ENCODE data around the gene RNF39.
"Not testable (repeated sequence)": the region's sequence is repeated elsewhere in the genome, so short reads cannot be mapped to it uniquely, and the experiment has no call there.

RNF39 gene

DNA sequence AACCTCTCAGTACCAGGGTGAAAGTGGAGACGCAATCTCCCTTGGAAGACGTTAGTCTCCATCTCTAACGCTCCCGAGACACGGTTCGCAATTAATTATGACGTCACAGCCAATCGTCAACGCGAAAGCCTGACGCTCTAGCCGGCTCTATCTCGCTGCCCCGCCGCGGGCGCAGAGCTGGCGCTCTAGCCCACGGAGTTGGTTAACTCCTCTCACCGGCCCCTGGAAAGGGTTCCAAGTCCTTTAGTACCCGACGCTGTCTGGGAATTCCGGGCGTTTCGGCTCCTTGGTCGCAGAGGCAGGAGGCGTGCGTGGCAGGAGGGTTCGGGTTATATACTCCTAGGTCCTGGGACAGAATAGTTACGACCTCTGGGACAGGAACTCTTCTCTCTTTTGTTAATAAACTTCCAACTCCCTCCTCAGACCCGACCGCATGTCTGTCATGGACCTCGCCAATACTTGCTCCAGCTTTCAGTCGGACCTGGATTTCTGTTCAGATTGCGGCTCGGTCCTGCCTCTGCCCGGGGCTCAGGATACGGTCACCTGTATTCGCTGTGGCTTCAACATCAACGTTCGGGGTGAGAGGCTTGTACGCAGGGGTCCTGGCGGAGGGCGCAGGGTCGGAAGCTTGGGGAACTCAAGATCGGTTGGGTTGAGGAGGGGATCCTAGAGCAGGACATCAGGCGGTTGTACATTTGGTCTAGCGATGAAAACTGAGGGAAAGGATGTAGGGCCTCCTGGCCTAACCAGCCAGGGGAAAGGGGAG, 14.3 kb downstream of the RNF39 start, which contains the start of gene POLR1H:
Gene POLR1H (plus strand): TSS at position 174 of the 766 bp plus-strand sequence. CDS start 260 bp downstream, at position 434.
- DNase-seq (ENCODE audit: low read depth) = peak; percentile 83

DNA sequence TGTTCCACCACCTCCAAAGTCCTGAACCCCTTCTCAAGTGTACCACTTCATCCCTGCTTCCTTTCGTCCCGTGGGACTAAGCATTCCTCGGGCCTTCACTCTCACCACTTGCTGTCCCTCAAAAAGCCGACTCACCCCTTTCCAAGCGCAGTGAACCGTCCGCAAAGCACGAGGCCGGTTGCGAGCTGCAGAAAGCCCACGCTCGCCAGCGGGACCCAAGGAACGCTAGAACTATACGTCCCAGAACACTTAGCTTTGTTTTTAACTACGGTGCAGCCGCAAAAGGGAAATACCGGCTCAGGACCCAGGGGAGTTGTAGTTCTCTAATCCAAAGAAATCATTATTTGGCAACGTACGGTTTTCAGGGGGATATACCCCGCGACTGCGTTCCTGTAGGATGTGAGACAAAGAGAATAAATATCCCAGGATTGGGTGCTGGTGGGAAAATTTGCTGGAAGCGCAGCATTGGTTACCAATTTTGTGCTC, 14.9 kb downstream of the RNF39 start:
- DNase-seq (ENCODE audit: low read depth) = no peak

GRCh38 chr6:30055513-30055912, 20.1 kb downstream of the RNF39 start:
- DNase-seq (ENCODE audit: low read depth) = no peak

GRCh38 chr6:30053682-30054081, 21.9 kb downstream of the RNF39 start:
- DNase-seq (ENCODE audit: low read depth) = no peak

- peak; percentile 87 for DNase-seq (ENCODE audit: low read depth)
These were observed 28.3 kb downstream of the RNF39 start for GRCh38 chr6:30047220-30047619.

DNA sequence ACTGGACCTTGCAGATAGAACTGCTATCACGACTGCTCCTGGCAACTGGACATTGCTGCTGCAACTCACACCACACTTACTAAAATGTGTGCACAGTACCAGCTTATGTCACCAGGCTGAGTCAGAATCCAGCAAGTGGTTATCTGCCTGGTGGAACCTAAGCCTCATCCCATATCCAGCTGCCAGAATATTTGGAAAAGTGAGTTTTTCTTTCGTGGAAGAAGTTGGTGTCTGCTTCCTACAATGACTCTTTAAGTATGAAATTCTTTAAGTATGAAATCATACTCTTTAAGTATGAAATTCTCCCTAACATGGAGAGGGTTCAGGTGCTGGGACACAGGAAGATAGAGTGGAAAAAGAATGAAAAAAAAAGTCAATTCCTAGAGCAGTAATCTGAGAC, 30.9 kb downstream of the RNF39 start:
- no peak for DNase-seq (ENCODE audit: low read depth)

- no peak for DNase-seq (ENCODE audit: low read depth)
These were observed 31.8 kb downstream of the RNF39 start for GRCh38 chr6:30043744-30044143.

DNA sequence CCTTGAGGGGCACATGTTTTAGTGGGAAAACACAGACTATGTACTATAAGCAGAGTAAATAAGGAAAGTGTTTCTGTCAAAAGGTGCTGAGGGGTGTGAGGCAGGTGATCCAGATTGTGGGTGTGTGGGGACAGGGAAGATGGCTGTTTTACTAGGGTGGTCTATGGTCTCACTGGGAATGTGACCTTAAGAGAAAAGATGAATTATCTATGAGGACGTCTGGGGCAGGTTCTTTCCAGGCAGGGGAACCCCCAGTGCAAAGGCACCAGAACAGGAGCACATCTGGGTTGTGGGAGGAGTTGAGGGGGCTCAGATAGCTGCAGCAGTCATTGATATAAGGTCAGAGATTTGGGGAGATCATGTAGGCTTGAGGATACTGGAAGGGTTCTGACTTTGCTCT, 32.7 kb downstream of the RNF39 start:
- DNase-seq (ENCODE audit: low read depth) = no peak

DNA sequence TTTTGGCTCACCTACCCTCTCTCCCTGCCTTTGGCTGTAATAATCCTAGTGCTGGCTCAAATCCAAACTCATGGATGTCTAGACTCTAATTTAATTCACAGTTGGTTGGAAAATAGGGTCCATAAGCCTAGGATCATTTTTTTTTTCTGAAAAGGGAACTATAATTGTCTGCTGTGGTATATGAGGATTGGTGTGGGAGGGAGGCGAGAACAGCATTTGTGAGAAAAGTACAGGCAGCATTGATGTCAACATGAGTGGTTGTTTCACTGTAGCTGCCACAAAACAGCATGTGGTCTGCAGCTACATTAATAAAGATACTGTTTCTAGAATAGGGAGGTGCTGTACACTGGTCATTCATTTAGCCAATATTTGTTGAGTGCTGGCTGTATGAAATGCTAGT, 33.1 kb downstream of the RNF39 start:
- no peak for DNase-seq (ENCODE audit: low read depth)

GRCh38 chr6:30041821-30042220, 33.7 kb downstream of the RNF39 start:
- DNase-seq (ENCODE audit: low read depth) = no peak

DNA sequence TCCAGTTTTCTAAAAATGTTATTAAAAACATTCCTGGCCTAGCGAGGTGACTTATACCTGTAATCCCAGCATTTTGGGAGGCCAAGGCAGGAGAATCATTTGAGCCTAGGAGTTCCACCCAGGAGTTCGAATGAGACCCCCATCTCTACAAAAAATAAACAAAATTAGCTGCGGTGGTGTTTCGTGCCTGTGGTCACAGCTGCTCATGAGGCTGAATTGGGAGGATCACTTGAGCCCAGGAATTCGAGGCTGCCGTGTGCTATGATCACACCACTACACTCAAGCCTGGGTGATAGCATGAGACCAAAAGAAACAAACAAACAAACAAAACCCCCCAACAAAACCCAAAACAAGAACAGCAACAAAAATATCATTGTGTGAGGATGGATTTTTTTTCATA, 34.3 kb downstream of the RNF39 start:
- DNase-seq (ENCODE audit: low read depth) = no peak

- no peak for DNase-seq (ENCODE audit: low read depth)
These were observed 38.3 kb downstream of the RNF39 start for GRCh38 chr6:30037182-30037788.

DNA sequence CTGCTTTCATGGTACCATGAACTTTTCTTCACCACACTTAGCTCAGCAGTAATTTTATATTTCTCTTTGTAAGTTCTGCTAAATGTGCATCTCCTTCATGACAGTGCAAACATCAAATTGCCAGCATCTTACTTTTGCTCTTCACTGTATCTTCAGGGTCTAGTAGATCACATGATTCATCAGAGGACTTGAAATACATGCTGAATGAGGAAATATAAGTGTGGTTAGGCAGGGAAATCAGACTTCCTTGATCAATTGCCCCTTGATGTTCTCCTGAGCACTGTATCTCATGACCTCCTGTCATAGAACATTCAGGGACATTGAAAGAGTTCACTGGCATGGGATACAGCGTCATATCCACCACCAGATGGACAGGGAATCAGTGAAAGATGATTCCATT, 39.8 kb downstream of the RNF39 start:
- no peak for DNase-seq (ENCODE audit: low read depth)

DNA sequence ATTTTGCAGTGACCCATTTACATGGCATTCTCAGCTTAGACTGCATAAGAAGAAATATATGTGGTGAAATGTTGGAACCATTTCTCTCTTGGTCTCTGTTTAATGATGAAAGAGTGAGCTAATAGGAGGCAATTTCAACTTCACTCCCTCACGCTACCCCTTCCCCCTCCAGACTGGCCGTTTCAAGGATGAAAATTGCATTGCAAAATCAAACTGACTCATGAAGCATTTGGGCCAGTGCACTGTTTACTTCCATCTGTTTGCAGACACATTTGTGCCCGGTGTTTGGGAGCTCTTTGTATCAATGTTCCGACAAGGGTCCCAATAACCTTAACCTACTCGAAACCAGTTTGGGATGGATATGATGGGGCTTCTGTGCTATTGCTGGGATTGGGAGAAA, 42.1 kb downstream of the RNF39 start:
- not testable (repeated sequence) for DNase-seq (ENCODE audit: low read depth)

GRCh38 chr6:30031381-30031780, 44.2 kb downstream of the RNF39 start:
- no peak for DNase-seq (ENCODE audit: low read depth)

- DNase-seq (ENCODE audit: low read depth) = no peak
These were observed 46.0 kb downstream of the RNF39 start for GRCh38 chr6:30029588-30029987.

DNA sequence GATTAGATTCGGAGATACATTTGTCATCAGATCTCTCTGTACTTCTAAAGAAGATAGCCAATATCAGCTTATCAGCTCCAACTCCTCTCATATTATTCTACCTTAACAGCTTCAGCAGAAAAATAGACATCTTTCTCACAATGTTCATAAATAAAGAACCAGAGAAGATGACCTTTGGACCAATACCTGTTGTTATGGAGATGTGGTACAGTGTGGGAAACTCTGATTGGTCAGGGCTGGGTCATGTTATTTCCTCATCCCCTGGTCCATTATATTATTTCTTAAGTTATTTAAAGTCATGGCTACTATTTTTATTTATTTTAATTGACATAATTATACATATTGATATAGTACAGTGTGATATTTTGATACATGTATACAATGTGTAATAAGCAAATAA, 50.4 kb downstream of the RNF39 start:
- DNase-seq (ENCODE audit: low read depth) = no peak

DNA sequence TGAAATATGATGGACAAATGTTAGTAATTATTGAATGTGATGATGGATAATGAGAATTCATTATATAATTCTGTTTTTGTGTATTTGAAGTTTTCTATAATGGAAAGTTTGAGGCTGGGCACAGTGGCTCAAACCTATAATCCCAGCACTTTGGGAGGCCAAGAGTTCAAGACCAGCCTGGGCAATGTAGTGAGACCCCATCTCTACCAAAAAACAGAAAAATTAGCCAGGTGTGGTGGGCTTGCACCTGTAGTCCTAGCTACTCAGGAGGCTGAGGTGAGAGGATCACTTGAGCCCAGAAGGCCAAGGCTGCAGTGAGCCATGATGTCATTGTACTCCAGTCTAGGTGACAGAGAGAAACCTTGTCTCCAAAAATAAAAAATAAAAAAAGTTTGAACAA, 52.9 kb downstream of the RNF39 start:
- DNase-seq (ENCODE audit: low read depth) = not testable (repeated sequence)

DNA sequence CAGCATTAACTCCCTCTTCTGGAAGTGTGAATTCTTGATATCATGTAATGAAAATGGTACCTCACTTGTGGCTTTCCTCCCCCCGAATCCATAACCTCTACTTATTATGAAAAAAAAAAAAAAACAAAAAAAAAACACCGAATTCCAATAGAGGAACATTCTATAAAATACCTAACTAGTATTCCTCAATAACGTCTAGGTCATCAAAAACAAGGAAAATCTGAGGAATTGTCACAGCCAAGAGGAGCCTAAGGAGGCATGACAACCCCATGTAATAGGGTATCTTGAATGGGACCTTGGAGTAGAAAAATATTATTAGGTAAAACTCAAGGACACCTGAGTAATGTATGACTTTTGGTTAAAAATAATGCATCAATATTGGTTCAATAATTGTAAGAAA, 53.4 kb downstream of the RNF39 start:
- DNase-seq (ENCODE audit: low read depth) = no peak

- no peak for DNase-seq (ENCODE audit: low read depth)
These were observed 54.9 kb downstream of the RNF39 start for GRCh38 chr6:30020626-30021025.
